AG20443 (cell line): ENCODE measurements around the gene HINFP.
"Not testable (repeated sequence)": the region's sequence is repeated elsewhere in the genome, so short reads cannot be mapped to it uniquely, and the experiment has no call there.

ENCODE experiments used
- DNase-seq: peaks from one replicate; pipeline ENCODE4 v3.0.0; 2012; ENCODE audit warnings: low spot score, mixed read lengths

The HINFP gene

GRCh38 chr11:119100246-119100970 is 21.0 kb upstream of the HINFP start:
- DNase-seq: peak; percentile 40

GRCh38 chr11:119100994-119101758 is 20.2 kb upstream of the HINFP start:
- DNase-seq: no peak

GRCh38 chr11:119101759-119102423 is 19.5 kb upstream of the HINFP start, which contains the start of gene DPAGT1:
Gene DPAGT1, minus strand, starts transcription at chr11:119101853. Its CDS starts 198 bp downstream, at chr11:119101655.
- DNase-seq: peak; percentile 83

- not testable (repeated sequence) for DNase-seq
These were observed 18.2 kb upstream of the HINFP start for GRCh38 chr11:119103161-119103664.

GRCh38 chr11:119103793-119104192 is 17.6 kb upstream of the HINFP start:
- no peak for DNase-seq

- peak; percentile 97 for DNase-seq
These were observed 14.5 kb upstream of the HINFP start, which contains the start of gene C2CD2L for GRCh38 chr11:119106564-119107537. Gene C2CD2L, plus strand, starts transcription at chr11:119107344. Its CDS starts 398 bp downstream, at chr11:119107742.

- peak; percentile 42 for DNase-seq
These were observed 13.7 kb upstream of the HINFP start for GRCh38 chr11:119107538-119108145.

GRCh38 chr11:119108146-119108856 is 13.1 kb upstream of the HINFP start:
- DNase-seq: peak; percentile 24

- no peak for DNase-seq
These were observed 12.5 kb upstream of the HINFP start for GRCh38 chr11:119108857-119109221.

- DNase-seq: no peak
These were observed 11.5 kb upstream of the HINFP start for GRCh38 chr11:119109843-119110242.

- no peak for DNase-seq
These were observed 10.9 kb upstream of the HINFP start for GRCh38 chr11:119110439-119110838.

GRCh38 chr11:119111361-119111925 is 9.9 kb upstream of the HINFP start:
- no peak for DNase-seq

GRCh38 chr11:119112314-119113020 is 8.9 kb upstream of the HINFP start:
- no peak for DNase-seq

- no peak for DNase-seq
These were observed 7.7 kb upstream of the HINFP start for GRCh38 chr11:119113716-119114115.

- DNase-seq: no peak
These were observed 7.0 kb upstream of the HINFP start for GRCh38 chr11:119114351-119114750.

- DNase-seq: no peak
These were observed 5.7 kb upstream of the HINFP start for GRCh38 chr11:119115484-119116234.

- DNase-seq: no peak
These were observed 5.2 kb upstream of the HINFP start for GRCh38 chr11:119116235-119116594.

GRCh38 chr11:119116601-119117000 is 4.8 kb upstream of the HINFP start:
- DNase-seq: no peak
